SK-N-DZ (cell line): ENCODE measurements around the gene ATP2B1.

Experiments
- DNase-seq: peaks from one replicate; pipeline ENCODE4 v3.0.0-alpha.2; 2015; ENCODE audit warnings: low spot score
- small RNA-seq, 2 experiments: library from RNA; depleted of rRNA; stranded (forward); fragments of <200 nt; gene quantifications; one replicate each; pipeline ENCODE3, GENCODE V24; 2014

ATP2B1 gene

DNA sequence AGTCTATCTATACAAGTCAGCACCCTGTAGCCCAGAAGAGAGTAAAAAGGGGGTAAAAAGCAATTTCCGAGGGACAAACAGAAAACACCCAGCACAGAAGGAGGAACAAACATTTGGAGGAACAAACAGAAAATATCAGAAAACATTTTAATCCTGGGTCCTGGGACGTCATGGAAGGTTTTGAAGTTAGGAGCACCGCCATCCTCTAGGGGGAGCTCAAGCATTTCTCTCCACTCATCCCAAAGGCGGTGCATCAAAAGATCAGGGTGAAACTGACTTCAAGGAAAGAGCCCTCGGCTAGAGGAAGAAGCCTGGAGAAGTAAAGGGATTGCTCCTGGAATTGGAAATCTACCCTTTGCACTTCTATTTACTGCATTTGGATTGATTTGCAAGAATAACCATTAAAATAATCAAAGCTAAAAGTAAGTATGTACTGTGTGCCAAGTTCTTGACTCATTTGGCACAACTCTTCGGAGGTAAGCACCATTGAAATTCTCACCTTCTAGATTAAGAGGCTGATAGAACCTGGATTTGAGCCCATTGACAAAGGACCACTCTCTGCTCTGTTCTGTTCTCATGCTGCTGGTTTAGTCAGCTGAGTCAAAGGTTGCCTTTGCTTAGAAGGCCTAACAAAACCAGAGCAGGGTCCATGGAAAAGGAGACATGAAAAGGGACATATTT lies 165.6 kb downstream of the ATP2B1 start:
- peak; percentile 82 for DNase-seq

DNA sequence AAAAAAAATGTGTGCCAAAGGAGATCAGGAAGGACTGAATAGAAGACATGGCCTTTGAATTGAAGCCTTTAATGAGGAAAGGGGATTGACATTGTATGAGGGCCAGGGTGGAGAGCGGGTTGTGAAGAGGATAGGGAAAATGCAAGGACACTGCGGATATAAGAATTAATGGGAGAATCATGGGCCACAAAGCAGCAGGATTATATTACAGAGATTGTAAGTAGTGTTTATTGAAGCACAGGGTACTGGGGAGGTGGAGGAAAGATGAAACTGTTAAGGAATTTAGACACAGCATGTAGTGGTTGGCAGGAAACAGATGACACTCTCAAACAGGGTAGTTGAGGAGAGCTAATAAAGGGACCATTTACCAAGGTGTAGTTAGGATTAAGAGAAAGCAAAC lies 166.4 kb downstream of the ATP2B1 start:
- no peak for DNase-seq

DNA sequence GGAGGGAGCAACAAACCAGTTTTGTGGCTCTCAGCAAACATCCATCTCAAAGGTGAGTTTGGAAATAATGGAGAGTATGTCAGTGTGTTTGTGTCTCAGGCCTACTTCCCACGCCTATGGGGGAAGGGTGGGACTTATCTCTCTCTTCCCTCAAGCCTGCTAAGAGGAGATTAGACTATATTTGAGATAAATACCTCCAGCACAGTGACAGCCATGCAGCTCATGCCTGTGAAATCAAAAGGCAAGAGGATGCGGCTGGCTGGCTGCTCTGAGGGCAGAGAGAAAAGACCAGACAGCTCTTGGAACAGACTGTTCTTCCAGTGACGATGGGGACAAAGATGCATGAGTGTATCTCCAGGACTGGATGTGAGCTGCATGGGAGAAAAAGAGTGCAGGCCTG lies 168.1 kb downstream of the ATP2B1 start:
- no peak for DNase-seq

DNA sequence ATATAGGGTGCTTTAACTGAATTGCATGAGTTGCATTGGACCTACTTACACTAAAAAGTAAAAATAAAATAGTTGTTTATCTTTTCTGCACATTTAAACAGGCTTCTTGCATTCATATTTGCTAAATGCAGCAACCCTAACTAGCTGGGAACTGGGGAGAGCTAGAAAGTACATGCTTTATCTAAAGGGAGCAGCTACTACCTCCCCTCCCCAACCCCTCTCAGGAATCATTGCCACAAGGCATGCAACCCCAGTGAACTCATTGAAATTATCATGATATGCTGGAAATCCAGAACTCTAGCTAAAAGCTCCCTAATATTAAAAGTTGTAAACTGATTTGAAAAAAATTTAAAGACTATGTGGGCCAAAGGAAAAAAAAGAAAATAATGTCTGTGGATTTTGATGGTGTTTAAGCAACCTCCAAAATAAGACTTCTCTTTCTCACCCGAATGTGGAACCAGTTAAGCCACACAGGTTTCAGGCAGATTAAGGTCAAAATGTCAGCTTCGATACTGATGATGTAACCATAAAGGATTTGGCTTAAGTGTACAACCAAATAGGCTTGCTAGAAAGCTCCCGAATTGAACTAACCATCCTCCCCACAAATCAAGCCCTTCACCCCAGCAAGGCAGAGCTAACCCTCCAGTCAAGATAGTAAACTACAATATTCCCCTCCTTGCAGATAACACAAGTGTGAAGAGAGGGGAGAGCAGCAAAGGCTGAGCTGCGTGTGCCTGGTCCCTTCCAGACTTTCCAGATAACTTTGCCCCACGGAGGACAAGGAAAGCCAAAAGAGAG lies 169.0 kb downstream of the ATP2B1 start:
- no peak for DNase-seq

DNA sequence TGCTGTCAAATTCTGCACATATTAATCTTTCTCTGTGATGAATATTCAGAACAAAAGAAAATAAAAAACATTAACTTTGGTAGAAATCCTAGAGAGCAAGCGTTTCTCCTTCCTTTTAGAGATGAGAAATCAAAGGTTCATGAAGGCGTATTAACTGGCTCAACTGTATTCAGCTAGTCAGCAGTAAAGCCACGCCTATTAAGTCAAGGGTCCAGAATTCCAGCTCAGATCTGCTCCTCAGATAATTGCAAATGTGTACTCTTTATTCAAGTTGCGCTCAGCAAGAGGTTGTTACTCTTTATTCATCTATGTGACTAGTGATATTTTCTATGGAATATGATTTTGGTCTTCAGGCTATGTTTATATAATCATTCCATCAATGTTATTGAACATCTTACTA lies 169.7 kb downstream of the ATP2B1 start:
- no peak for DNase-seq

Small RNA genes lying within 50 kb of the gene (small RNA-seq; reads per million reads assigned to genes)
- gene AC025034.2 (0 reads per million in 2 experiments), gene RNA5SP365 (0 reads per million in 2 experiments), gene RNU6-148P (0 reads per million in 2 experiments)
